Measurements from ENCODE around the gene LGALS16. TPM values are rescaled to one million over a fixed set of nuclear protein-coding genes. Genes with fewer than 3 reads are reported as not detected.
"Not testable (repeated sequence)": the region's sequence is repeated elsewhere in the genome, so short reads cannot be mapped to it uniquely, and the experiment has no call there.

LGALS16 gene
- total RNA-seq, 2 donors from 2014 or later, result not detected

DNA sequence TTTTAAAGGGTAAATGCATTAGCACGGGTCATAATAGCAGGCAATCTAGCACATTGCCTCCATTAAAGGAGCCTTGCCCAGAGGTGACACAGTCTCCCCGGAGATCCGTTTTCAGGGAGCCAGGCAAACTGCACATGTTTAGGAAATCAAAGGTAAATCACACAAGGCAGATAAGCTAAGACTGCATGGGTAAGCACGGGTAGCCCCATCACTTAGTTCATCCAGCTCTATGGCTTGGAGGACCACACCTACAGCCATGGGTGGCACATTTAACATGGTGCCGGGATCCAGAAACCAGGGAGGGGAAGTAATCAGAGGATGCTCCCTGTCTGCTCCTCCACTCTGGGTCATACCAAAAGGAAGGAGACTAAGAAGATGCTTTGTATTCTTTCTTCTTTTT lies 16.8 kb downstream of the LGALS16 start:
- intact Hi-C loops (cut with DNase I), result loop anchor here (5.0 kb wide), 1 partner anchor 120 kb away; no protein-coding TSS in a partner anchor
- Histone ChIP-seq H3K36me3 (no peaks in the 10 kb centered on the region), H3K4me1 (replicated peaks) (no peaks in the 10 kb centered on the region), H3K9me3 (no peaks in the 10 kb centered on the region), H3K27me3 (replicated peaks; ENCODE audit: insufficient read depth) (no peaks in the 10 kb centered on the region), H3K4me3 (no peak overlapping the region), H3K27ac (no peak overlapping the region)
- no peak for DNase-seq (ENCODE audit: low spot score)
- TF ChIP-seq, protein P1, sequence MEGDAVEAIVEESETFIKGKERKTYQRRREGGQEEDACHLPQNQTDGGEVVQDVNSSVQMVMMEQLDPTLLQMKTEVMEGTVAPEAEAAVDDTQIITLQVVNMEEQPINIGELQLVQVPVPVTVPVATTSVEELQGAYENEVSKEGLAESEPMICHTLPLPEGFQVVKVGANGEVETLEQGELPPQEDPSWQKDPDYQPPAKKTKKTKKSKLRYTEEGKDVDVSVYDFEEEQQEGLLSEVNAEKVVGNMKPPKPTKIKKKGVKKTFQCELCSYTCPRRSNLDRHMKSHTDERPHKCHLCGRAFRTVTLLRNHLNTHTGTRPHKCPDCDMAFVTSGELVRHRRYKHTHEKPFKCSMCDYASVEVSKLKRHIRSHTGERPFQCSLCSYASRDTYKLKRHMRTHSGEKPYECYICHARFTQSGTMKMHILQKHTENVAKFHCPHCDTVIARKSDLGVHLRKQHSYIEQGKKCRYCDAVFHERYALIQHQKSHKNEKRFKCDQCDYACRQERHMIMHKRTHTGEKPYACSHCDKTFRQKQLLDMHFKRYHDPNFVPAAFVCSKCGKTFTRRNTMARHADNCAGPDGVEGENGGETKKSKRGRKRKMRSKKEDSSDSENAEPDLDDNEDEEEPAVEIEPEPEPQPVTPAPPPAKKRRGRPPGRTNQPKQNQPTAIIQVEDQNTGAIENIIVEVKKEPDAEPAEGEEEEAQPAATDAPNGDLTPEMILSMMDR (IDR thresholded peaks at IDR 0.05), result no peak
- TF ChIP-seq POLR2AphosphoS5 (IDR thresholded peaks at IDR 0.05) (no peak), POLR2A (IDR thresholded peaks at IDR 0.05) (no peak)
- WGBS, result 72% methylated on average over 5 of the region's 5 CpGs

DNA sequence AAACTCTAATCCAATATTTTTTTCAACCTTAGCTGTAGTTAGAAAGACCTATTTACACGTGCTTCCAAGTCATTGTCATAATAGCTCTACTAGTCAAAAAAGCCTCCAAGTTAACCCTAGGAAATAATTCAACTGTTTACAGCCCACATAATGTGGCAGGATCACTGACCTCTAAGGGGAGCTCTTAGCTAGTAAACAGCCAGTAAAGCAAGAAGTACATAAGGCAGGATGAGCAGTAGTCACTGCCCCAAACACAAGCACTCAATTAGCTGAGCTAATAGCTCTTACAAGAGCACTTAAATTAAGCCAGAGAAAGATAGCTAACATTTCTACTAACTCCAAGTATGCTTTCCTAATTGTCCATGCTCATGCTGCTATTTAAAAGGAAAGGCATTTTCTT lies 18.1 kb downstream of the LGALS16 start:
- not testable (repeated sequence) for H3K36me3 ChIP-seq; H3K27ac ChIP-seq; H3K9me3 ChIP-seq; H3K4me1 ChIP-seq (replicated peaks); H3K27me3 ChIP-seq (replicated peaks; ENCODE audit: insufficient read depth); DNase-seq (ENCODE audit: low spot score); H3K4me3 ChIP-seq
- WGBS, result 11% methylated on average over 1 of the region's 1 CpG
- intact Hi-C loops (cut with DNase I), result loop anchor here (5.0 kb wide), 1 partner anchor 122 kb away; no protein-coding TSS in a partner anchor

DNA sequence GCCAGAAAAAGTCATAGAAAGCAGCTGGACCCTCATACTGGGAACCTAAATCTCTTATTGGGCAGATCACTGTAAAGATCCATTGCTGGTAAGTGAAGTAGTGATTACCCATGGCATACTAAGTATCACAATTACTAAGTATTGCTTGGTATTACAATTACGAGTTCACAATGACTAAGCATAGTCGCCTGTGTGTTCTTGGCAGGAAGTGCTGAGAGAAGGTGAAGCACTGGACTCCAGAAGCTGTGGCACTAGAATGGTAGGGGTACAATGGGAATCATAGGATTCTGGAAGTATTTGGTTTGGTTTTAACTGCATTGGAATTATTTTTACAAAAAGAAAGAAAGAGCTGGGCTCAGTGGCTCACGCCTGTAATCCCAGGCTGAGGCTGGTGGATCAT lies 20.3 kb downstream of the LGALS16 start:
- Histone ChIP-seq H3K27ac (no peak overlapping the region), H3K9me3 (no peaks in the 10 kb centered on the region), H3K4me1 (replicated peaks) (peaks cover 8% of the 10 kb centered on the region), H3K27me3 (replicated peaks; ENCODE audit: insufficient read depth) (no peaks in the 10 kb centered on the region), H3K4me3 (no peak overlapping the region), H3K36me3 (no peaks in the 10 kb centered on the region)
- 70% methylated on average over 3 of the region's 3 CpGs for WGBS
- intact Hi-C loops (cut with DNase I), result no loop called here
- TF ChIP-seq POLR2AphosphoS5 (IDR thresholded peaks at IDR 0.05) (no peak), POLR2A (IDR thresholded peaks at IDR 0.05) (no peak)
- TF ChIP-seq, protein P1 (IDR thresholded peaks at IDR 0.05), result no peak
- DNase-seq (ENCODE audit: low spot score), result no peak

DNA sequence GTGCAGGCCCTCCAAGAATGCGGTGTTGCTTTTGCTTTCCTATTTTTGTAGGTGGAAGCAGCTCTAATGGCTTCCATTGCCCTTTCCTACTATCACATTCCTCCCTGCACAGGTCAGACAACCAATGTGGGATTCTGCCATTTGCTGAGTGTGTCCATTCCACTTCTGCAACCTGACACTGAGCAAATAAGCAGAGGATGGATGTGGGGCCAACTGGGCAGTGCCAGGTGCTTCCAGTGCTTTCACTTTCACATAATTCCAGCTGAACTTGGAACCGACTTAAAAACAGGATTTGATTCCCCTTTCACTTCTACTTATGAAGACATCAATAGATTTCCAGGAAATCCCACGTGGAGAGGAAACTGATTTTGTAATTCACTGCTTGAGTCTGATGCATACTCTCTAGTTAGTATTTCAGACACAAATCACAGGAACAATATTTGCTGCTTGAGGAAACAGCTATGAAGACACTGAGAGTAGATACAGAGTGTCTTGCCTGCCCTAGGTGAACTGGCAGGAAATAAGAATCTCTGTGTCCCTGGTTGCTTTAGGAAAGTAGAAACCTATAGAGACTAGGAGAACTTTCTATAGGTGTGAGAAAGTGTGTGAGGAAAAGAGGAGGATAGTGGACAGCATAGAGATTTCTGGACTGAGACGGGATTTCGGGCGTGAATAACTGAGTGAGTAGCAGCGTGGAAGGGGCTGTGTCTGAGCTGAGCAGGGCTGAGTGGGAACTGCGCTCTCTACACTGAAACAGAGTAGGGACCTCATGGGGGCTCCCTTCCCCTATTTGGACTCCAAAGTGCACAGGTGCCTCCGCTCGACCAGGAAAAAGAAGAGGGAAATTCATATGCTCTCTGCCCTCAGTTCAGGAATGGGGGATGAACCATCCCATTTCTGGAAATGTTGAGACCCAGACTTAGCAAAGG lies 22.5 kb downstream of the LGALS16 start:
- peak; percentile 73 for DNase-seq (ENCODE audit: low spot score)
- no peaks in the 10 kb centered on the region for H3K27me3 ChIP-seq (replicated peaks; ENCODE audit: insufficient read depth)
- peak overlapping the region; percentile 50 to 77 for H3K27ac ChIP-seq
- no peaks in the 10 kb centered on the region for H3K9me3 ChIP-seq
- H3K36me3 ChIP-seq, result no peaks in the 10 kb centered on the region
- no peak overlapping the region for H3K4me3 ChIP-seq
- H3K4me1 ChIP-seq (replicated peaks), result peaks cover 8% of the 10 kb centered on the region
- WGBS, result 67% methylated on average over 10 of the region's 10 CpGs
- intact Hi-C loops (cut with DNase I), result no loop called here
- TF ChIP-seq POLR2A (IDR thresholded peaks at IDR 0.05), result no peak
- peak; percentile 91 for TF ChIP-seq POLR2AphosphoS5 (IDR thresholded peaks at IDR 0.05)

DNA sequence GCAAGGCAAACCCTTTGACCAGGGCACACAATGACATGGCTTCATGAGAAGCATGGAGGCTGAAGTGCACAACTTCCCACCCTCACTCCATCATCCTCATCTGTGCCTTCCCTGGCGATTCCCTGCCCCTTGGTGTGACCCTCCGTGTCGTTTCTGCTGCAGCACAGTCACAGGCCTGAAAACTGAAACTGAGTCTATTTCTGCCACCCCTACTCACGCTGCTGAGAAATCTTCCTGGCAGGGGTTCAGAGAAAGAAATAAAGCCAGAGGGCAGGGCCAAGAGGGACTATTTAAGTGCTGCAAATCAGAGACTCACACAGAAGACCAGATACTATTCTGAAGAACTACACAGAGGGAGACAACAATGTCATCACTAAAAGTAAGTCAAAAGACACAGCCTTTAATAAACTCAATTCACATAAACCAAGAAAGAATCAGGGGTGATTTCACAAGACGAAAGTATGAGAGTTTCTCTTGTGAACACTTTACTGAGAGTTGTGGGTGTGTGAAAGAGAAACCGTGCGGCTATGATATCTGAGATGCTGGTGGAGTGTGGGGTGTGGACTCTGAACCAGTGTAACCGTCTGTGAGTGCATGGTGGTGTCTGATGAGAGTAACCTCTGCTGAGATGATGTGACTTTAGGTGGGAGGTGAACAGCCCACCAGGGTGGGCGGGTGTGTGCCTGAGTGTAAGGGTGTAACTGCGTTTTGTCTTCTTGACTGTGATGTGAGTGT lies 23.5 kb downstream of the LGALS16 start:
- Histone ChIP-seq H3K27me3 (replicated peaks; ENCODE audit: insufficient read depth) (no peaks in the 10 kb centered on the region), H3K4me3 (no peak overlapping the region), H3K27ac (peak overlapping the region; percentile 50 to 77), H3K36me3 (no peaks in the 10 kb centered on the region), H3K9me3 (no peaks in the 10 kb centered on the region), H3K4me1 (replicated peaks) (peaks cover 8% of the 10 kb centered on the region)
- WGBS, result 41% methylated on average over 10 of the region's 10 CpGs
- TF ChIP-seq POLR2A (IDR thresholded peaks at IDR 0.05), result no peak
- TF ChIP-seq, protein P1 (IDR thresholded peaks at IDR 0.05), result no peak
- TF ChIP-seq POLR2AphosphoS5 (IDR thresholded peaks at IDR 0.05), result no peak
- intact Hi-C loops (cut with DNase I), result no loop called here
- no peak for DNase-seq (ENCODE audit: low spot score)
